ENCODE data around the gene ZNF501.

The ZNF501 gene

DNA sequence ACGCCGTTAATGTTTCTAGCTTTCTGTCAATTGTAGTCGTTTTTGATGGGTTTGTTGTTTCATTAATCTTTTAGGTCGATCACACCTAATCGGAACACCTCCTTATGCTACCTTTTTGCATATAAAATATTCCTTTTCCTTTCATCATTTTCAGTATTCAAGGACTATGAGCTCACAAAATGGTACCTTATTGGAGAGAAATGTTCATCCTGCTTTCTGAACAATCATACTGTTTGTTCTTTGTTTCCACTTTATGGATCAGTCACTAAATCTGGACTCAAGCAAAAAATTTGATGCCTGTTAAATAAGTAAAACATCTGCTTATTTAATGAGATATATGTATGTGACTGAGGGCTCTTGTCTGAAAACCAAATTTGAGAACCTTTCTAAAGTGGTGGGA lies 33.3 kb downstream of the ZNF501 start:
- H3K4me3 ChIP-seq (ENCODE audit: low read length): peak overlapping the region; percentile 92; the same call in 1 of the 2 replicates
- TF ChIP-seq ZNF274 (IDR thresholded peaks at IDR 0.05; ENCODE audit: low read depth, low read length): no peak

DNA sequence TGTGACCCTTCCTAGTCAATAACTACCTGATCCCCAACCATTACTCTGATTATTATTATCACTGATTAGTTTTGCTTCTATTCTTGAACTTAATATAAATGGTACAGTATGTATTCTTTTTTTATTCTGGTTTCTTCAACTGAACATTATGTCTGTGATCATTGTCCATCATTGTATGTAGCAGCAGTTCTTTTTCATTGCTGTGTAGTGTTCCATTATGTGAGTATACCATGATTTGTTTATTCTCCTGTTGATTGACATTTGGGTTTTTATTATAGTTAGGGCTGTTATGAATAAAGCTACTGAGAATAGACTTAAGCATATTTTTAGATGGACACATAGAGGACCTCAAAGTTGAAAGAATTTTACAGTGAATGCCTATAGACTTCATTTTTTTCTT lies 34.8 kb downstream of the ZNF501 start:
- no peak for TF ChIP-seq ZNF274 (IDR thresholded peaks at IDR 0.05; ENCODE audit: low read depth, low read length)
- H3K4me3 ChIP-seq (ENCODE audit: low read length): no peak overlapping the region

DNA sequence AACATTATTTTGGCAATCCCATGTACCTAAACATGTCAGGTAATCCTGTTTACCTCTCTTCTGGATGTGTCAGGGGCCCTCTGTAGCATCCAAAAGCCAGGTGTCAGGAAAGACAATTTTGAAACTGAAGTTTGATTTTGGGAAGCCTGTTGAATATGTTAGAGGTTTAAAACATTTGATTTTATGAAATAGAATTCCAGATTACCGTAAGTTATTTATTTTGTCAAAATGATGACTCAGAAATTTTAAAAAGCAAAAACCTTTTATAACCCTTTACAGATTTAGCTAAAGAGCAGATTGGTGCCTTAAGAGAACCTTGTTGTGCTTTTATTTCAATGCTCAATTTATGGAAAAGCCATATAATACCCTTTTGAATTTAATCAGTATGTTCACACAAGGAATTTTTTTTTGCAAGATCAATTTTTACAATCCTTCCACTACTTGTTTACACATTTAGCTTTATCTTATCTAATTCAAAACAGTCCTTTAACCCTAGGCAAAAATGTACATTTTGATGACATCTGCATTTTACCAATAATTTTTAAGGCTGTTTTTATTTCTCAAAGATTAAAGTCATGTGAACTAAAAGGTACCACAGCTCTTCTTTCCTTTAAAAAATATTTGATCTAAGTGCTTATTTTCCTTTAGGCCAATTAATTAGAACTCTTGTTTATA lies 42.1 kb downstream of the ZNF501 start:
- H3K4me3 ChIP-seq (ENCODE audit: low read length): no peak overlapping the region

DNA sequence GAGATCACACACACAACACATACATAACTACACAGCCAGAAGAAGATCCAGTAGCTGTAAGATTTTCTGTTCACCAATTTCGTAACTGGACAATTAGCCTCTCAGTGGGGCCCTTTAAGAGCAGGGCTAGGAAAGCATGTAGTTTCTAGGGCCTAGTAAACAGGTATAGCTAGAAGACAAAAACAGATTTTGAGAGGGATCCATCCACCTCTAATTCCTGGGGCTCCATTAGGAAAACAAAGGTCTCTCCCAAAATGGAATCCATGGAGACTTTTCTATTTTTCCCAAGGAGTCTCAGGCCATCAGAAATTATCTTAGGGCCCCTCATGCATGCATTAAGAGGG lies 42.6 kb downstream of the ZNF501 start:
- H3K4me3 ChIP-seq (ENCODE audit: low read length): no peak overlapping the region
- TF ChIP-seq ZNF274 (IDR thresholded peaks at IDR 0.05; ENCODE audit: low read depth, low read length): no peak

More for the DNA sequence above, 42.1 kb downstream of the ZNF501 start:
- no peak for TF ChIP-seq ZNF274 (IDR thresholded peaks at IDR 0.05; ENCODE audit: low read depth, low read length)

DNA sequence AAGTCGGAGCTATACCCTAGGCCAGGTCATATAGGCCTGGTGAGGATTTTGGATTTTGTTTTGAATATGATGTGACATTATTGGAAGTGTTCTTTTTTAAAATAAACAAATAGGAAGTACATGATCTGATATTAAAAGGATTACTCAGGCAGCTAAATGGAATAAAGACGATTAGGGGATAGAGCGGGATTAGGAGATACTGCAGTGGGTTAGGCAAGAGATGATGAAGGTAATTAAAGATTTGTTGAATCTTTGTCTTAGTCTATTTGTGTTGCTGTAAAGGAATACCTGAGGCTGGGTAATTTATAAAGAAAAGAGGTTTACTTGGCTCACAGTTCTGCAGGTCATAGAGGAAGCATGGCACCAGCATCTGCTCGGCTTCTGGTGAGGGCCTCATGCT lies 53.5 kb downstream of the ZNF501 start:
- TF ChIP-seq ZNF274 (IDR thresholded peaks at IDR 0.05; ENCODE audit: low read depth, low read length): no peak
- H3K4me3 ChIP-seq (ENCODE audit: low read length): no peak overlapping the region

Data from GM08714 (cell line).